Body of pancreas (tissue), 4 donors: Measurements from ENCODE around the gene NSMCE1.

Source experiments
- CTCF ChIP-seq, 7 experiments: fragments of 450-650 bp in 4 of 7; fragments of 200-600 bp in 3 of 7; sonication (generic) in 3 of 7; IDR thresholded peaks; one replicate each; pipeline ENCODE4 v1.5.1; 2016 to 2019; ENCODE audit warnings: antibody characterized with exemption in 7 of 7
- POLR2A ChIP-seq, 3 donors: fragments of 450-650 bp; IDR thresholded peaks; one replicate each; pipeline ENCODE4 v1.6.1; 2016; ENCODE audit warnings: antibody characterized with exemption in 3 of 3, mild to moderate bottlenecking in 2 of 3

- TF ChIP-seq CTCF (IDR thresholded peaks at IDR 0.05) (no peak), POLR2A (IDR thresholded peaks at IDR 0.05) (no peak)
Measured at GRCh38 chr16:27290562-27290961, 22.0 kb upstream of the NSMCE1 start.
